CD8-positive, alpha-beta memory T cell (primary cell): ENCODE results near the gene RSPH1. TPM values are rescaled to one million over a fixed set of nuclear protein-coding genes. Genes with fewer than 3 reads are reported as not detected.

Experiments used
- CTCF ChIA-PET: fragments of 350-600 bp; sonication (Branson Sonifier 250); formaldehyde crosslinking; loops from one replicate; lab custom pipeline; 2021; ENCODE audit warnings: antibody characterized with exemption; lab: Charles Lee
- POLR2A ChIA-PET: fragments of 350-600 bp; sonication (Branson Sonifier 250); formaldehyde crosslinking; loops from one replicate; lab custom pipeline; 2021; ENCODE audit warnings: antibody characterized with exemption; lab: Charles Lee
- DNase-seq, 5 donors: peaks; one replicate each; pipeline versions ENCODE4 v3.0.0 to v3.0.0-alpha.2; 2020 to 2022; ENCODE audit warnings: mixed read lengths in 1 of 5
- H3K27ac ChIP-seq: one replicate; pipeline ENCODE4 v1.7.0; 2013; ENCODE audit warnings: low read depth, mild to moderate bottlenecking, low read length, moderate library complexity
- H3K27me3 ChIP-seq: 2 replicates; pipeline ENCODE4 v1.7.0; 2013; ENCODE audit warnings: low read length, mild to moderate bottlenecking; ENCODE audit not compliant: insufficient read depth, poor library complexity, severe bottlenecking
- H3K36me3 ChIP-seq: 2 replicates; pipeline ENCODE4 v1.7.0; 2013; ENCODE audit warnings: mild to moderate bottlenecking, low read length, moderate library complexity; ENCODE audit not compliant: insufficient read depth
- H3K4me1 ChIP-seq: 2 replicates; pipeline ENCODE4 v1.7.0; 2013; ENCODE audit warnings: mild to moderate bottlenecking, low read length, moderate library complexity; ENCODE audit not compliant: insufficient read depth
- H3K4me3 ChIP-seq: 2 replicates; pipeline ENCODE4 v1.7.0; 2013; ENCODE audit warnings: mild to moderate bottlenecking, low read length
- H3K9me3 ChIP-seq: 2 replicates; pipeline ENCODE4 v1.7.0; 2013; ENCODE audit warnings: mild to moderate bottlenecking, low read length
- H3K27ac Mint-ChIP-seq, 8 donors: one replicate each; pipeline ENCODE4 v1.8.0; 2020 to 2021; ENCODE audit warnings: mixed read lengths in 8 of 8, mild to moderate bottlenecking in 6 of 8, inconsistent platforms in 3 of 8, moderate library complexity in 3 of 8
- H3K27me3 Mint-ChIP-seq, 2 donors: one replicate each; pipeline ENCODE4 v1.8.0; 2020 to 2021; ENCODE audit warnings: mixed read lengths in 2 of 2, mild to moderate bottlenecking in 1 of 2, moderate library complexity in 1 of 2
- H3K36me3 Mint-ChIP-seq, 3 donors: one replicate each; pipeline ENCODE4 v1.8.0; 2020 to 2021; ENCODE audit warnings: mixed read lengths in 3 of 3, inconsistent platforms in 1 of 3, mild to moderate bottlenecking in 1 of 3
- H3K4me1 Mint-ChIP-seq, 3 donors: one replicate each; pipeline ENCODE4 v1.8.0; 2020 to 2021; ENCODE audit warnings: mixed read lengths in 3 of 3, inconsistent platforms in 1 of 3, mild to moderate bottlenecking in 1 of 3
- H3K4me3 Mint-ChIP-seq, 7 donors: one replicate each; pipeline ENCODE4 v1.8.0; 2020 to 2021; ENCODE audit warnings: mixed read lengths in 7 of 7, mild to moderate bottlenecking in 6 of 7, moderate library complexity in 4 of 7, inconsistent platforms in 2 of 7
- H3K9me3 Mint-ChIP-seq, 5 donors: one replicate each; pipeline ENCODE4 v1.8.0; 2020 to 2022; ENCODE audit warnings: mixed read lengths in 5 of 5, mild to moderate bottlenecking in 3 of 5, moderate library complexity in 2 of 5, inconsistent platforms in 1 of 5
- polyA plus RNA-seq: library from polyadenylated mRNA; unstranded; fragments of 300-500 nt; fragmentation: Illumina TruSeq; gene quantifications from one replicate; pipeline ENCODE4 v1.2.3, GENCODE V29; 2021
- total RNA-seq, 2 experiments: library from RNA; stranded (reverse); gene quantifications; one replicate each; pipeline ENCODE4 v1.2.3, GENCODE V29; 2021

RSPH1 gene
- total and polyA plus RNA-seq, 3 experiments from 2014 or later = not detected

DNA sequence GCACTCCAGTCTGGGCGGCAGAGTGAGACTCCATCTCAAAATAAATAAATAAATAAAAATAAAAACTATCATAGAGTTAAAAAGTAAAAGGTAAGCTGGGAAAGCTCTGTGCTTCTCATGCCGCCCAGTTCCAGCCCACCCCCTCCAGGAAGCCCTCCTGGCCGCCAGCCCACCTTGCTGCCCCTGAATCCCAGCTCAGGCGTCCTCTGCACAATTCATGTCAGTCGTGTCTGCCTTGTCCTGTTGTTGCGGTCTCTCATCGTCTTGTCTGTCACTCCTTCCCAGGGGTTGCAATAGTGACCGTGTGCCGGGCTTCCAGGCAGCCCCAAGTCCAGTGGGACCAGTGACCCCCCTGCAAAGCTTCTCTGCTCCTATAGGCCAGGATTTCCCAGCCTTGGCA, 44.1 kb downstream of the RSPH1 start:
- Mint-ChIP-seq H3K27ac (peak overlapping the region in 2 of 8 donors; percentile 29 to 84), H3K4me1 (peaks cover 20 to 41% (median 36%) of the 10 kb centered on the region in 3 donors), H3K4me3 (no peak overlapping the region), H3K9me3 (no peaks in the 10 kb centered on the region), H3K36me3 (peaks cover 0 to 18% (median 0%) of the 10 kb centered on the region in 3 donors), H3K27me3 (no peaks in the 10 kb centered on the region)
- no peaks in the 10 kb centered on the region for H3K27me3 ChIP-seq
- POLR2A ChIA-PET = no interaction called here
- peaks cover 36% of the 10 kb centered on the region for H3K4me1 ChIP-seq
- no peak for DNase-seq
- no peak overlapping the region for H3K27ac ChIP-seq
- no peaks in the 10 kb centered on the region for H3K9me3 ChIP-seq
- H3K36me3 ChIP-seq = peaks cover 11% of the 10 kb centered on the region
- CTCF ChIA-PET = interaction anchor here (1.1 to 4.6 kb wide), 4 partner anchors 10 to 193 kb away, joined by 3 to 30 read pairs (median 4); no protein-coding TSS in a partner anchor
- no peak overlapping the region for H3K4me3 ChIP-seq

DNA sequence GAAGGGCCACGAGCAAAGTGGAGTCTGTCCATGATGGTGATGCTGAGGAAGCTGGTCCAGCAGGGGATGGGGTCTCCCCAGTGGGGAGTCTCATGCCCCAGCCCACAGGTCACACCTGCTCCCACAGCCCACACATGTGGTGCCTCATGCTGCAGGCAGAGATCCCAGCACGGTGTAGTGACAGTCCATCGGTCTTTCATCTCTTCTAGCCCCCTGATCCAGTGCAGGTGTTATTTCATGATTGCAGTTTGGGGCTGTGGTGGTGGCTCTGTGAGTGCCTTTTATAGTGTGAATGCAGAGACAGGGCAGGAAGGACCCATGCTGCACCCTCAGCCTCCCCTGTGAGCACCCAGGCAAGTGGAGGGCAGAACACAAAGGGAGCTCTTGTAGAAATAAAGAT, 47.3 kb downstream of the RSPH1 start:
- peaks cover 19% of the 10 kb centered on the region for H3K36me3 ChIP-seq
- H3K4me3 Mint-ChIP-seq = peak overlapping the region in 1 of 7 donors; percentile 15
- peak overlapping the region in 5 of 8 donors; percentile 35 to 94 (median 72) for H3K27ac Mint-ChIP-seq
- ChIA-PET POLR2A (no interaction called here), CTCF (interaction anchor here (1.3 to 4.6 kb wide), 5 partner anchors 26 to 139 kb away, joined by 3 to 30 read pairs (median 7); partner anchors contain the start of gene UBASH3A)
- no peak overlapping the region for H3K27ac ChIP-seq
- H3K36me3 Mint-ChIP-seq = peaks cover 0 to 51% (median 0%) of the 10 kb centered on the region in 3 donors
- no peaks in the 10 kb centered on the region for H3K27me3 ChIP-seq
- peaks cover 17 to 43% (median 26%) of the 10 kb centered on the region in 3 donors for H3K4me1 Mint-ChIP-seq
- H3K9me3 ChIP-seq = no peaks in the 10 kb centered on the region
- DNase-seq = no peak
- H3K4me3 ChIP-seq = no peak overlapping the region
- no peaks in the 10 kb centered on the region for H3K9me3 Mint-ChIP-seq
- H3K27me3 Mint-ChIP-seq = no peaks in the 10 kb centered on the region
- peaks cover 23% of the 10 kb centered on the region for H3K4me1 ChIP-seq

- ChIA-PET POLR2A (no interaction called here), CTCF (interaction anchor here (1.3 to 3.8 kb wide), 3 partner anchors 25 to 138 kb away, joined by 3 to 20 read pairs (median 7); no protein-coding TSS in a partner anchor)
- no peak overlapping the region for H3K4me3 ChIP-seq
- H3K36me3 Mint-ChIP-seq = peaks cover 0 to 60% (median 4%) of the 10 kb centered on the region in 3 donors
- peaks cover 19% of the 10 kb centered on the region for H3K4me1 ChIP-seq
- no peaks in the 10 kb centered on the region for H3K27me3 ChIP-seq
- no peak overlapping the region for H3K27ac ChIP-seq
- H3K4me3 Mint-ChIP-seq = no peak overlapping the region
- H3K4me1 Mint-ChIP-seq = peaks cover 17 to 43% (median 26%) of the 10 kb centered on the region in 3 donors
- peaks cover 24% of the 10 kb centered on the region for H3K36me3 ChIP-seq
- no peaks in the 10 kb centered on the region for H3K9me3 ChIP-seq
- H3K27ac Mint-ChIP-seq = peak overlapping the region in 5 of 8 donors; percentile 43 to 87 (median 68)
- no peaks in the 10 kb centered on the region for H3K9me3 Mint-ChIP-seq
- no peaks in the 10 kb centered on the region for H3K27me3 Mint-ChIP-seq
- no peak for DNase-seq
These were observed 48.3 kb downstream of the RSPH1 start for GRCh38 chr21:42447732-42448131.

DNA sequence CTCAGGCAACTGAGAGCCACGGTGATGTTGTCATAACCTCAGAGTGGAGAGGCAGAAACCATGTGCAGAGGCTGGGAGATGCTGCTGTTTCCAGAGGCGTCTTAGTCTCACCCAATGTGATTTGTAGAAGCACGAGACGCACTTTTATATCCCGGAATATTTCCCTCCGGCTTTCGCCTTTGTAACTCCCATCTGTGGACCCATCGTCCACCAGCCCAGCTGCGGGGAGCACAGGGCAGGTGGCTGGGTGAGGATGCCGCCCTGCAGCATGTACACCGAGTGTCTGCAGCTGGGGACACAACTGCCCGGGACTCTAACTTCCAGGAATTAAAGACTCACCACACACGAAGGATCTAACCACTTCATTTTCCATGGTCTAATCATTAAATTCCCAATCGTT, 48.8 kb downstream of the RSPH1 start:
- Mint-ChIP-seq H3K4me1 (peaks cover 18 to 43% (median 26%) of the 10 kb centered on the region in 3 donors), H3K9me3 (no peaks in the 10 kb centered on the region), H3K36me3 (peaks cover 0 to 66% (median 9%) of the 10 kb centered on the region in 3 donors), H3K4me3 (no peak overlapping the region), H3K27me3 (no peaks in the 10 kb centered on the region), H3K27ac (peak overlapping the region in 4 of 8 donors; percentile 10 to 87 (median 54))
- Histone ChIP-seq H3K9me3 (no peaks in the 10 kb centered on the region), H3K4me3 (no peak overlapping the region), H3K4me1 (peaks cover 19% of the 10 kb centered on the region), H3K36me3 (peaks cover 29% of the 10 kb centered on the region), H3K27ac (no peak overlapping the region), H3K27me3 (no peaks in the 10 kb centered on the region)
- CTCF ChIA-PET = no interaction called here
- POLR2A ChIA-PET = no interaction called here
- no peak for DNase-seq

DNA sequence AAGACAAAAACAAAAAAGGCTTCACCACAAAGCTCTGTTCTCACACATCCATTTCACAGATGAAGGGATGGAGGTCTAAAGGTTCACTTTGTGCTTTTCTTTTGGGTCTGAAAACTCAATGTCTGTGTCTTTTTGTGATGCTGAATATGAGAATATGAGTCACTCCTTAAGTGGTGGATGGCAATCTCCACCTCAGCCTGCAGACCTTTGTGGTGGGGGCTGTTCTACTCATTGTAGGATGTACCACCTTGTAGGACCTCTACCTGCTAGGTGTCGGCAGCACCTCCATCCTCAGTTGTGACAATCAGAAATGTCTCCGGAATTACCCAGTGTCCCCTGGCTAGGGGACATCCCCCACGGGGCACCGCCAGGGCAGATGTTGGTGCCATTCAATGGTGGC, 49.5 kb downstream of the RSPH1 start:
- Histone ChIP-seq H3K36me3 (peaks cover 34% of the 10 kb centered on the region), H3K4me1 (peaks cover 19% of the 10 kb centered on the region), H3K9me3 (no peaks in the 10 kb centered on the region), H3K27ac (no peak overlapping the region), H3K4me3 (no peak overlapping the region), H3K27me3 (no peaks in the 10 kb centered on the region)
- no peaks in the 10 kb centered on the region for H3K9me3 Mint-ChIP-seq
- no peak for DNase-seq
- POLR2A ChIA-PET = interaction anchor here (0.7 kb wide), 1 partner anchor 45 kb away, joined by 3 read pairs; no protein-coding TSS in a partner anchor
- H3K27me3 Mint-ChIP-seq = no peaks in the 10 kb centered on the region
- CTCF ChIA-PET = interaction anchor here (1.5 to 1.8 kb wide), 2 partner anchors 86 to 109 kb away, joined by 5 to 6 read pairs; no protein-coding TSS in a partner anchor
- peaks cover 21 to 47% (median 26%) of the 10 kb centered on the region in 3 donors for H3K4me1 Mint-ChIP-seq
- H3K27ac Mint-ChIP-seq = peak overlapping the region in 5 of 8 donors; percentile 10 to 87 (median 47)
- H3K36me3 Mint-ChIP-seq = peaks cover 0 to 72% (median 12%) of the 10 kb centered on the region in 3 donors
- H3K4me3 Mint-ChIP-seq = no peak overlapping the region

- peaks cover 29 to 49% (median 35%) of the 10 kb centered on the region in 3 donors for H3K4me1 Mint-ChIP-seq
- peaks cover 36% of the 10 kb centered on the region for H3K36me3 ChIP-seq
- H3K4me1 ChIP-seq = peaks cover 13% of the 10 kb centered on the region
- ChIA-PET POLR2A (no interaction called here), CTCF (interaction anchor here (1.1 to 1.8 kb wide), 3 partner anchors 16 to 108 kb away, joined by 3 to 6 read pairs (median 5); no protein-coding TSS in a partner anchor)
- no peak for DNase-seq
- no peaks in the 10 kb centered on the region for H3K27me3 Mint-ChIP-seq
- H3K9me3 ChIP-seq = no peaks in the 10 kb centered on the region
- H3K36me3 Mint-ChIP-seq = peaks cover 0 to 83% (median 12%) of the 10 kb centered on the region in 3 donors
- H3K27me3 ChIP-seq = no peaks in the 10 kb centered on the region
- no peaks in the 10 kb centered on the region for H3K9me3 Mint-ChIP-seq
- peak overlapping the region in 2 of 8 donors; percentile 36 to 87 for H3K27ac Mint-ChIP-seq
- no peak overlapping the region for H3K4me3 ChIP-seq
- H3K27ac ChIP-seq = no peak overlapping the region
- no peak overlapping the region for H3K4me3 Mint-ChIP-seq
These were observed 50.7 kb downstream of the RSPH1 start for GRCh38 chr21:42445311-42445710.

GRCh38 chr21:42444745-42445059, 51.3 kb downstream of the RSPH1 start:
- peaks cover 29 to 49% (median 35%) of the 10 kb centered on the region in 3 donors for H3K4me1 Mint-ChIP-seq
- H3K4me1 ChIP-seq = peaks cover 7% of the 10 kb centered on the region
- no peak for DNase-seq
- H3K27me3 Mint-ChIP-seq = no peaks in the 10 kb centered on the region
- H3K36me3 Mint-ChIP-seq = peaks cover 3 to 87% (median 12%) of the 10 kb centered on the region in 3 donors
- H3K4me3 Mint-ChIP-seq = no peak overlapping the region
- H3K27ac Mint-ChIP-seq = peak overlapping the region in 2 of 8 donors; percentile 23 to 87
- H3K9me3 ChIP-seq = no peaks in the 10 kb centered on the region
- no peaks in the 10 kb centered on the region for H3K27me3 ChIP-seq
- no peaks in the 10 kb centered on the region for H3K9me3 Mint-ChIP-seq
- POLR2A ChIA-PET = no interaction called here
- H3K4me3 ChIP-seq = no peak overlapping the region
- peaks cover 40% of the 10 kb centered on the region for H3K36me3 ChIP-seq
- CTCF ChIA-PET = interaction anchor here (1.1 to 1.8 kb wide), 2 partner anchors 15 to 84 kb away, joined by 3 to 5 read pairs; no protein-coding TSS in a partner anchor
- no peak overlapping the region for H3K27ac ChIP-seq
